Activated CD4-positive, alpha-beta T cell treated with anti-CD3 and anti-CD28 coated beads for 1 hour (primary cell): ENCODE measurements around the gene GAMT.
A peak's percentile ranks its signal among the peaks of the same experiment; 100 is the strongest.
"Not testable (repeated sequence)": the region's sequence is repeated elsewhere in the genome, so short reads cannot be mapped to it uniquely, and the experiment has no call there.

Experiments
- DNase-seq: peaks from one replicate; pipeline ENCODE4 v3.0.0-alpha.2; 2020

Gene GAMT

GRCh38 chr19:1401138-1401888, at the start of gene GAMT:
Gene GAMT (minus strand): TSS chr19:1401542. CDS start chr19:1401476, 66 bp downstream.
- DNase-seq, result peak; percentile 43

DNA sequence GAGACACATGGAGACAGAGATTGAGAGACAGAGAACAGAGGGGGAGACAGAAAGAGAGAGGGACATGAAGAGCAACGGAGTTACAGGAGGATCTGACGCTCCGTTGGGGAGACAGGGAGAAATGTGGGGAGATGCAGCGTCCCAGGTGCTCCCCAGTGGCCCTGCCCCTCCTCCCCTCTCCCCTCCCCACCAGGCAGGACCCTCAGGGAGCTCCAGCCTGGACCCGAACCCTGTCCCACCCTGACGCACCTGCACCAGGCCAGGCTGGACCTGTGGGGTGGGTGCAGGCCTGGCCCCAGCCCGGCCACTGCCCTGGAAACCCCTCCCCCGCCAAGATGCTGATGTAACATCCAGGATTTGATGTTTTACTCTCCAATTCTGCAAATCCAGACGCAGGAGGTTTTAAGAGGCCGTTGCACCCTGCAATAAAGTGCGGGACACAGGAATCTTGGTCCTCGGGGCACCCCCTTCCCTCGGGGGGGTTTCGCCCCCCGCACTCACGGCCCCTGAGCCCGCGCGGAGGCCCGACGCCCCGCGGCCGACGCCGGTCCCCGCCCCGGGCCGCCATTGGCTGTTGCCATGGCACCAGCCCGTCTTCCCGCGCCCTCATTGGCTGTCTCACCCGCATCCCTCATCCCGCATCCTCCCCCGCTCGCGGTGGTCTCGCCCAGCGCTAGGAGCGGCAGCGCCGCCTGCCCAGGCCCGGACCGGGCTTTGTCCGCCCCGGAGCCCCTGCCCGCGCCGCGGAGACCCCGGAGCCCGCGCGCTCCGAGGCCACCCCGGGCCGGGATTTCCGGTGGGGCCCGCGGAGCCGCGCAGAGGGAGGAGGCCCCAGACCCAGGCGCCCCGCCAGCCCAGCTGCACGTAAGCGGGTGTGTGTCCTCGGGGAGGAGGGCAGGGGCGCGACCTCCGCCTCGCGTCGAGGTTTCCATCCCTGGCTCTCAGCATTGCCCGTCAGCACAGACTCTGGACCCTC, 48.4 kb upstream of the GAMT start, which contains the start of gene APC2:
APC2 (plus strand) TSS at position 655 of the 976 bp plus-strand sequence. CDS start 2,881 bp downstream, outside the sequence.
- DNase-seq, result no peak

GRCh38 chr19:1447944-1448343, 46.6 kb upstream of the GAMT start:
- no peak for DNase-seq

GRCh38 chr19:1447504-1447903, 46.2 kb upstream of the GAMT start:
- no peak for DNase-seq

- DNase-seq, result no peak
Observed at GRCh38 chr19:1446713-1447481, 45.6 kb upstream of the GAMT start.

DNA sequence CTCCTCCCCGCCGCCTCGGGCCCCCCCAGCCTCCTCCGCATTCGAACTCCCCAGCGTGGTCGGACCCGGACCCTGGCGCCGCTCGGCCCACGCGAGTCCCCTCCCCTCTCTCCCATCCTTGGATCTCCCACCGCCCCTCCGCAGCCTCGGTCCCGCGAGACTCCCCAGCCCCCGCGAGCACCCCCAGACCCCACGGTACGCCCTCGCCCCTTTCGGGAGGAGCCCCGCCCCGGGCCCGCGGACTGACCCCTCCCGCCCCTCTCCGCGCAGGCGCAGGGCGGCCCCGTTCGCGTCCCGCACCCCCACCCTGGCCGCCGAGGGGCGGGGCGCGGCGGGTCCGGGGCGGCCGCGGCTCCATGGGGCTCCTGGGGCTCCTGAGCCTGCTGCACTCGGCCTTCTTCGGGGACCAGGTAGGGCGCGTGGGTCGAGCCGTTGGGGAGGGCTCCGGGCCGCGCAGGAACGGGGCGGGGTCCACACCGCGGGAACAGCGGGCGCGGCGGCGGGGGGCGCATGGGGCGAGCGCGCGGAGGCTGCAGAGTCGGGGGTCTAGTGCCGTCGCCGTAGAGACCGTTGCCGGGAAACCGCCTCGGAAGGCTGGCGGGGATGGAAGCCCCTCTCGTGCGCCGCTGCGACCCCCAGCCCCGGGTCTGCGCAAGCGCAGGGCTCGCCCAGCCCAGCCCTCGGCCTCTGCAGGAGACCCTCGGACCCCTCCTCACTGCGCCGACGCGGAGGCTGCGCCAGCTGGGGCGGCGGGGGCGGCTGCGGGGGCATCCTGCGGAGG, 44.8 kb upstream of the GAMT start:
- no peak for DNase-seq

GRCh38 chr19:1445185-1445931, 44.0 kb upstream of the GAMT start:
- DNase-seq, result peak; percentile 61

DNA sequence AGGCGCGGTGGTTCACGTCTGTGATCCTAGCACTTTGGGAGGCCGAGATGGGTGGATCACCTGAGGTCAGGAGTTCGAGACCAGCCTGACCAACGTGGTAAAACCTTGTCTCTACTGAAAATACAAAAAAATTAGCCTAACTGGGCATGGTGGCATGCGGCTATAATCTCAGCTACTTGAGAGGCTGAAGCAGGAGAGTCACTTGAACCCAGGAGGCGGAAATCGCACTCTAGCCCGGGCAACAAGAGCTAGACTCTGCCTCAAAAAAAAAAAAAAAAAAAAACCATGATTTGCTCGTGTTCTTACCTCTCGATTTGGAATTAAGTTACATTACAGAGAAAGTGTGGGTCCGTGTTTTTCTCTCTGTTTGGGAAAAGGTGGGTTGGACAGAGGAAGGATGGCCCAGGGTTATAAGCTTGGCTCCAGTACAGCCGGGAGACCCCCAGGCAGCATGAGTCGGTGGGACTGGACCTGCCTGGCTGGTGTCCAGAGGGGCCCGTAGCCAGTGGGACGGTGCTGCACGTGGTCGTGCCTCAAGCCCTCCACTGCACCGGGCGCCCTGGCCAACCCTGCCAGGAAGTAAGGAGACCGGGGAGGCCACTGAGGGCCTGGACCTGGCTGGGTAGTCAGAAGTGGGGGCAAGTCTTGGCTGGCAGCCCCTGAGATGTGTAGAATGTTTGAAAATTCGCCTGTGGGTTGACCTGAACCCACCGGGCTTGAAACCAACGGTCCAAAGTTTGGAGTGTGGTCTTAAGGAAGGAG, 40.5 kb upstream of the GAMT start:
- no peak for DNase-seq

DNA sequence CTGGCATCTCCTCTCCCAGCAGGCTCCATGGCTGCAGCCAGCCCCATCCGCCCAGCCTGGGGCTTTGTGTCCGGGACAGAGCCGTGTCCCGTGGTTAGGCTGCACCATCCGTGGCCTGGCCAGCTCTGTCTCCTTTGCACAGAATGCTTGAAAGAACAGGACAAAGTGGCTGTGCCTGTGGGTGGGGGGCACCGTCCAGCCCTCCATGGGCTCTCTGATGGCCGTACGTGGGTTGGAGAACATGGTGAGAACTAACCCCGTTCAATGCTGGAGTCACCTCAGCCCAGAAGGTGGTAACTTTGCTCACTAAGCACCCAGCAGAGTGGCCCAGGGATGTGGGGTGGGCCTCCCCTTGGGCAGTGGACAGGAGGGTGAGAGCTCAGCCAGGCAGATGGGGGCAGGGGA, 39.7 kb upstream of the GAMT start:
- DNase-seq, result no peak

GRCh38 chr19:1440418-1440801, 39.1 kb upstream of the GAMT start:
- DNase-seq, result no peak

GRCh38 chr19:1439525-1440417, 38.4 kb upstream of the GAMT start:
- not testable (repeated sequence) for DNase-seq

DNA sequence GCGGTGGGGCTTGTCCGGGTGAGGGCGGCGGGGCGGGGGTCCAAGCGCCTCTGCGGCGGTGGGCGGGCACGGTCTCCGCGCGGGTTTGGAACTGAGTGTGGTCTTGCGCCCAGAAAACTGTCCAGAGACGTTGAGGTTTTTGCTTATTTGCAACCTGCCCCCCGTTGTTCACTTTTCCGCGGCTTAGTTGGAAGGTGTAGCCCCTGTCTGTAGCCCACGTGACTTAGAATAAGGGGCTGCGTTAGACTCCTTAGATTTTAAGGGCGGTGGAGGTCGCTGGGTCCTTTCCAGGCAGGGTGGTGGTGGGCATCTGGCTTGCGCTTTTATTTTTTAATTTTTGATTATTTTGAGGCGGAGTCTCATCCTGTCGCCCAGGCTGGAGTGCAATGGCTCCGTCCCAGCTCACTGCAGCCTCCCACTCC, 37.6 kb upstream of the GAMT start:
- no peak for DNase-seq

GRCh38 chr19:1438035-1438932, 36.9 kb upstream of the GAMT start, which contains the start of gene RPS15:
Gene RPS15 (plus strand): TSS chr19:1438396. CDS start chr19:1438426, 30 bp downstream.
- peak; percentile 95 for DNase-seq

GRCh38 chr19:1437609-1438008, 36.3 kb upstream of the GAMT start:
- DNase-seq, result no peak

GRCh38 chr19:1435378-1435989, 34.1 kb upstream of the GAMT start:
- DNase-seq, result no peak

GRCh38 chr19:1434577-1435060, 33.3 kb upstream of the GAMT start:
- DNase-seq, result no peak

DNA sequence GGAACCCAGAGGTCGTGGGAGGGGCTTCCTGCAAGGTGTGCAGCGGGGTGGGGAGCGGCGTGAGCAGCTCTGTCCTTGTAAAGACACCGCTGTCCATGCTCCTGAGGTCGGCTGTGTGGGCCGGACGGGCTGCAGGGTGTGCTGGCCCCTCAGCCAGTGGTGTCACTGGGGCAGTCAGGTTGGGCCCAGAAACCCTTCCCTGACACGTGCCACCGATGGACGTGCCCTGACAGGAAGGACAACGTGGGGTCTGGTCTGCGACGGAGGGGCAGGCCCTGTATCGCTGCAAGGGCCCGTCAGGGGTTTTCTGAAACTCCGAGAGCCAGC, 32.7 kb upstream of the GAMT start:
- DNase-seq, result no peak
